ENCODE results near the gene ZRANB3. TPM values are rescaled to one million over a fixed set of nuclear protein-coding genes. Genes with fewer than 3 reads are reported as not detected.
"Not testable (repeated sequence)": the region's sequence is repeated elsewhere in the genome, so short reads cannot be mapped to it uniquely, and the experiment has no call there.

ZRANB3 gene
- total and polyA plus RNA-seq, 2 experiments from 2014 or later = 10.5 to 16.8 TPM

DNA sequence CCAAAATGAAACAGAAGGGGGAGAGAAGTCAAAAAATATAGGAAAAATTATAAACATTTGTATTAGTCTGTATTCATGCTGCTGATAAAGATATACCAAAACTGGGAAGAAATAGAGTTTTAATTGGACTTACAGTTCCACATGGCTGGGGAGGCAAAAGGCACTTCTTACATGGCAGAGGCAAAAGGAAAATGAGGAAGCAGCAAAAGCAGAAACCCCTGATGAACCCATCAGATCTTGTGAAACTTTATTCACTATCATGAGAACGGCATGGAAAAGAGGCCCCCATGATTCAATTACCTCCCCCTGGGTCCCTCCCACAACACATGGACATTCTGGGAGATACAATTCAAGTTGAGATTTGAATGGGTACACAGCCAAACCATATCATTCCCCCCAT is 79.1 kb downstream of the ZRANB3 start (continued):
- TF ChIP-seq, protein P1, sequence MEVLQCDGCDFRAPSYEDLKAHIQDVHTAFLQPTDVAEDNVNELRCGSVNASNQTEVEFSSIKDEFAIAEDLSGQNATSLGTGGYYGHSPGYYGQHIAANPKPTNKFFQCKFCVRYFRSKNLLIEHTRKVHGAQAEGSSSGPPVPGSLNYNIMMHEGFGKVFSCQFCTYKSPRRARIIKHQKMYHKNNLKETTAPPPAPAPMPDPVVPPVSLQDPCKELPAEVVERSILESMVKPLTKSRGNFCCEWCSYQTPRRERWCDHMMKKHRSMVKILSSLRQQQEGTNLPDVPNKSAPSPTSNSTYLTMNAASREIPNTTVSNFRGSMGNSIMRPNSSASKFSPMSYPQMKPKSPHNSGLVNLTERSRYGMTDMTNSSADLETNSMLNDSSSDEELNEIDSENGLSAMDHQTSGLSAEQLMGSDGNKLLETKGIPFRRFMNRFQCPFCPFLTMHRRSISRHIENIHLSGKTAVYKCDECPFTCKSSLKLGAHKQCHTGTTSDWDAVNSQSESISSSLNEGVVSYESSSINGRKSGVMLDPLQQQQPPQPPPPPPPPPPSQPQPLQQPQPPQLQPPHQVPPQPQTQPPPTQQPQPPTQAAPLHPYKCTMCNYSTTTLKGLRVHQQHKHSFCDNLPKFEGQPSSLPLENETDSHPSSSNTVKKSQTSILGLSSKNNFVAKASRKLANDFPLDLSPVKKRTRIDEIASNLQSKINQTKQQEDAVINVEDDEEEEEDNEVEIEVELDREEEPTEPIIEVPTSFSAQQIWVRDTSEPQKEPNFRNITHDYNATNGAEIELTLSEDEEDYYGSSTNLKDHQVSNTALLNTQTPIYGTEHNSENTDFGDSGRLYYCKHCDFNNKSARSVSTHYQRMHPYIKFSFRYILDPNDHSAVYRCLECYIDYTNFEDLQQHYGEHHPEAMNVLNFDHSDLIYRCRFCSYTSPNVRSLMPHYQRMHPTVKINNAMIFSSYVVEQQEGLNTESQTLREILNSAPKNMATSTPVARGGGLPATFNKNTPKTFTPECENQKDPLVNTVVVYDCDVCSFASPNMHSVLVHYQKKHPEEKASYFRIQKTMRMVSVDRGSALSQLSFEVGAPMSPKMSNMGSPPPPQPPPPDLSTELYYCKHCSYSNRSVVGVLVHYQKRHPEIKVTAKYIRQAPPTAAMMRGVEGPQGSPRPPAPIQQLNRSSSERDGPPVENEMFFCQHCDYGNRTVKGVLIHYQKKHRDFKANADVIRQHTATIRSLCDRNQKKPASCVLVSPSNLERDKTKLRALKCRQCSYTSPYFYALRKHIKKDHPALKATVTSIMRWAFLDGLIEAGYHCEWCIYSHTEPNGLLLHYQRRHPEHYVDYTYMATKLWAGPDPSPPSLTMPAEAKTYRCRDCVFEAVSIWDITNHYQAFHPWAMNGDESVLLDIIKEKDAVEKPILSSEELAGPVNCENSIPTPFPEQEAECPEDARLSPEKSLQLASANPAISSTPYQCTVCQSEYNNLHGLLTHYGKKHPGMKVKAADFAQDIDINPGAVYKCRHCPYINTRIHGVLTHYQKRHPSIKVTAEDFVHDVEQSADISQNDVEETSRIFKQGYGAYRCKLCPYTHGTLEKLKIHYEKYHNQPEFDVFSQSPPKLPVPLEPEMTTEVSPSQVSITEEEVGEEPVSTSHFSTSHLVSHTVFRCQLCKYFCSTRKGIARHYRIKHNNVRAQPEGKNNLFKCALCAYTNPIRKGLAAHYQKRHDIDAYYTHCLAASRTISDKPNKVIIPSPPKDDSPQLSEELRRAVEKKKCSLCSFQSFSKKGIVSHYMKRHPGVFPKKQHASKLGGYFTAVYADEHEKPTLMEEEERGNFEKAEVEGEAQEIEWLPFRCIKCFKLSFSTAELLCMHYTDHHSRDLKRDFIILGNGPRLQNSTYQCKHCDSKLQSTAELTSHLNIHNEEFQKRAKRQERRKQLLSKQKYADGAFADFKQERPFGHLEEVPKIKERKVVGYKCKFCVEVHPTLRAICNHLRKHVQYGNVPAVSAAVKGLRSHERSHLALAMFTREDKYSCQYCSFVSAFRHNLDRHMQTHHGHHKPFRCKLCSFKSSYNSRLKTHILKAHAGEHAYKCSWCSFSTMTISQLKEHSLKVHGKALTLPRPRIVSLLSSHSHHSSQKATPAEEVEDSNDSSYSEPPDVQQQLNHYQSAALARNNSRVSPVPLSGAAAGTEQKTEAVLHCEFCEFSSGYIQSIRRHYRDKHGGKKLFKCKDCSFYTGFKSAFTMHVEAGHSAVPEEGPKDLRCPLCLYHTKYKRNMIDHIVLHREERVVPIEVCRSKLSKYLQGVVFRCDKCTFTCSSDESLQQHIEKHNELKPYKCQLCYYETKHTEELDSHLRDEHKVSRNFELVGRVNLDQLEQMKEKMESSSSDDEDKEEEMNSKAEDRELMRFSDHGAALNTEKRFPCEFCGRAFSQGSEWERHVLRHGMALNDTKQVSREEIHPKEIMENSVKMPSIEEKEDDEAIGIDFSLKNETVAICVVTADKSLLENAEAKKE (CRISPR knock-in tag; IDR thresholded peaks at IDR 0.05) = no peak
- TF ChIP-seq ZNF331 (CRISPR knock-in tag; IDR thresholded peaks at IDR 0.05; ENCODE audit: low read depth) (no peak), NANOG (IDR thresholded peaks at IDR 0.05; ENCODE audit: borderline replicate concordance) (no peak), EZH2 (IDR thresholded peaks at IDR 0.05; ENCODE audit: low read depth, unreplicated experiment) (no peak), POLR2AphosphoS5 (IDR thresholded peaks at IDR 0.05; ENCODE audit: low read depth) (no peak), JUNB (IDR thresholded peaks at IDR 0.05; ENCODE audit: unreplicated experiment) (no peak)
- TF ChIP-seq, protein P2, sequence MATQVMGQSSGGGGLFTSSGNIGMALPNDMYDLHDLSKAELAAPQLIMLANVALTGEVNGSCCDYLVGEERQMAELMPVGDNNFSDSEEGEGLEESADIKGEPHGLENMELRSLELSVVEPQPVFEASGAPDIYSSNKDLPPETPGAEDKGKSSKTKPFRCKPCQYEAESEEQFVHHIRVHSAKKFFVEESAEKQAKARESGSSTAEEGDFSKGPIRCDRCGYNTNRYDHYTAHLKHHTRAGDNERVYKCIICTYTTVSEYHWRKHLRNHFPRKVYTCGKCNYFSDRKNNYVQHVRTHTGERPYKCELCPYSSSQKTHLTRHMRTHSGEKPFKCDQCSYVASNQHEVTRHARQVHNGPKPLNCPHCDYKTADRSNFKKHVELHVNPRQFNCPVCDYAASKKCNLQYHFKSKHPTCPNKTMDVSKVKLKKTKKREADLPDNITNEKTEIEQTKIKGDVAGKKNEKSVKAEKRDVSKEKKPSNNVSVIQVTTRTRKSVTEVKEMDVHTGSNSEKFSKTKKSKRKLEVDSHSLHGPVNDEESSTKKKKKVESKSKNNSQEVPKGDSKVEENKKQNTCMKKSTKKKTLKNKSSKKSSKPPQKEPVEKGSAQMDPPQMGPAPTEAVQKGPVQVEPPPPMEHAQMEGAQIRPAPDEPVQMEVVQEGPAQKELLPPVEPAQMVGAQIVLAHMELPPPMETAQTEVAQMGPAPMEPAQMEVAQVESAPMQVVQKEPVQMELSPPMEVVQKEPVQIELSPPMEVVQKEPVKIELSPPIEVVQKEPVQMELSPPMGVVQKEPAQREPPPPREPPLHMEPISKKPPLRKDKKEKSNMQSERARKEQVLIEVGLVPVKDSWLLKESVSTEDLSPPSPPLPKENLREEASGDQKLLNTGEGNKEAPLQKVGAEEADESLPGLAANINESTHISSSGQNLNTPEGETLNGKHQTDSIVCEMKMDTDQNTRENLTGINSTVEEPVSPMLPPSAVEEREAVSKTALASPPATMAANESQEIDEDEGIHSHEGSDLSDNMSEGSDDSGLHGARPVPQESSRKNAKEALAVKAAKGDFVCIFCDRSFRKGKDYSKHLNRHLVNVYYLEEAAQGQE (IDR thresholded peaks at IDR 0.05; ENCODE audit: unreplicated experiment) = no peak
- TF ChIP-seq, protein P3, sequence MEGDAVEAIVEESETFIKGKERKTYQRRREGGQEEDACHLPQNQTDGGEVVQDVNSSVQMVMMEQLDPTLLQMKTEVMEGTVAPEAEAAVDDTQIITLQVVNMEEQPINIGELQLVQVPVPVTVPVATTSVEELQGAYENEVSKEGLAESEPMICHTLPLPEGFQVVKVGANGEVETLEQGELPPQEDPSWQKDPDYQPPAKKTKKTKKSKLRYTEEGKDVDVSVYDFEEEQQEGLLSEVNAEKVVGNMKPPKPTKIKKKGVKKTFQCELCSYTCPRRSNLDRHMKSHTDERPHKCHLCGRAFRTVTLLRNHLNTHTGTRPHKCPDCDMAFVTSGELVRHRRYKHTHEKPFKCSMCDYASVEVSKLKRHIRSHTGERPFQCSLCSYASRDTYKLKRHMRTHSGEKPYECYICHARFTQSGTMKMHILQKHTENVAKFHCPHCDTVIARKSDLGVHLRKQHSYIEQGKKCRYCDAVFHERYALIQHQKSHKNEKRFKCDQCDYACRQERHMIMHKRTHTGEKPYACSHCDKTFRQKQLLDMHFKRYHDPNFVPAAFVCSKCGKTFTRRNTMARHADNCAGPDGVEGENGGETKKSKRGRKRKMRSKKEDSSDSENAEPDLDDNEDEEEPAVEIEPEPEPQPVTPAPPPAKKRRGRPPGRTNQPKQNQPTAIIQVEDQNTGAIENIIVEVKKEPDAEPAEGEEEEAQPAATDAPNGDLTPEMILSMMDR (conservative IDR thresholded peaks at IDR 0.05; ENCODE audit: low read depth in 2 of 2) = no peak

DNA sequence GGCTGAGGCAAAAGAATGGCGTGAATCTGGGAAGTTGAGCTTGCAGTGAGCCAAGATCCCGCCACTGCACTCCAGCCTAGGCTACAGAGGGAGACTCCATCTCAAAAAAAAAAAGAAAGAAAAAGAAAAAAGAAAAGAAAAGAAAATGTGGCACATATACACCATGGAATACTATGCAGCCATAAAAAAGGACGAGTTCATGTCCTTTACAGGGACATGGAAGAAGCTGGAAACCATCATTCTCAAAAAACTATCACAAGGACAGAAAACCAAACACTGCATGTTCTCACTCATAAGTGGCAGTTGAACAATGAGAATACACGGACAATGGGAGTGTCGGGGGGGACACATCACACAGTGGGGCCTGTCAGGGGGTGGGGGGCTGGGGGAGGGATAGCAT is 88.0 kb downstream of the ZRANB3 start:
- not testable (repeated sequence) for H3K9me2 ChIP-seq (ENCODE audit: insufficient read depth); H3K4me2 ChIP-seq; H3K36me3 Mint-ChIP-seq (ENCODE audit: low read depth); H3K36me3 ChIP-seq (ENCODE audit: insufficient read depth); H3K4me3 Mint-ChIP-seq; DNase-seq (ENCODE audit: low spot score); H3K27me3 Mint-ChIP-seq (ENCODE audit: insufficient read depth, low read depth, poor library complexity); H3K27ac Mint-ChIP-seq; H3K4me1 ChIP-seq (ENCODE audit: insufficient read depth); H3F3A ChIP-seq (replicated peaks; ENCODE audit: low read depth); H4K20me1 ChIP-seq (replicated peaks; ENCODE audit: insufficient read depth); H3K27me3 ChIP-seq (ENCODE audit: insufficient read depth); H3K27ac ChIP-seq (ENCODE audit: low read depth); H3K4me1 Mint-ChIP-seq; H2AFZ ChIP-seq; ATAC-seq; H3K4me3 ChIP-seq; H3K9me3 Mint-ChIP-seq; H3K79me2 ChIP-seq (replicated peaks; ENCODE audit: insufficient read depth)

DNA sequence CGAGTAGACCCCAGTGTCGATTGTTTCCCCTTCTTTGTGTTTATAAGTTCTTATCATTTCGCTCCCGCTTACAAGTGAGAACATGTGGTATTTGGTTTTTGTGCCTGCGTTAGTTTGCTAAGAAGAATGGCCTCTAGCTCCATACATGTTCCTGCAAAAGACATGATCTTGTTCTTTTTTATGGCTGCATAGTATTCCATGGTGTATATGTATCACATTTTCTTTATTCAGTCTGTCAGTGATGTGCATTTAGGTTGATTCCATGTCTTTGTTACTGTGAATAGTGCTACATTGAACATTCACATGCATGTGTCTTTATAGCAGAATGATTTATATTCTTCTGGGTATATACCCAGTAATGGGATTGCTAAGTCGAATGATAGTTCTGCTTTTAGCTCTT is 95.9 kb downstream of the ZRANB3 start:
- not testable (repeated sequence) for H3K36me3 Mint-ChIP-seq (ENCODE audit: low read depth); H3K27ac Mint-ChIP-seq; H3K9me2 ChIP-seq (ENCODE audit: insufficient read depth); ATAC-seq; H2AFZ ChIP-seq; H3K4me3 ChIP-seq; H3K9me3 Mint-ChIP-seq; H3K4me1 ChIP-seq (ENCODE audit: insufficient read depth); H3K27me3 Mint-ChIP-seq (ENCODE audit: insufficient read depth, low read depth, poor library complexity); H3K79me2 ChIP-seq (replicated peaks; ENCODE audit: insufficient read depth); H3K27ac ChIP-seq (ENCODE audit: low read depth); H3K4me2 ChIP-seq; H3K4me3 Mint-ChIP-seq; H3K36me3 ChIP-seq (ENCODE audit: insufficient read depth); H4K20me1 ChIP-seq (replicated peaks; ENCODE audit: insufficient read depth); H3K4me1 Mint-ChIP-seq; DNase-seq (ENCODE audit: low spot score); H3K27me3 ChIP-seq (ENCODE audit: insufficient read depth); H3F3A ChIP-seq (replicated peaks; ENCODE audit: low read depth)

All from GM23338 (cell line).